GM18907 (cell line): ENCODE data around the gene UNC45A.

ENCODE experiments used
- ATAC-seq: cut with Tn5 transposase; IDR thresholded peaks from one replicate; pipeline ENCODE4 v1.9.1; 2021; ENCODE audit warnings: mild to moderate bottlenecking, moderate library complexity; ENCODE audit not compliant: unreplicated experiment

Gene UNC45A, protein sequence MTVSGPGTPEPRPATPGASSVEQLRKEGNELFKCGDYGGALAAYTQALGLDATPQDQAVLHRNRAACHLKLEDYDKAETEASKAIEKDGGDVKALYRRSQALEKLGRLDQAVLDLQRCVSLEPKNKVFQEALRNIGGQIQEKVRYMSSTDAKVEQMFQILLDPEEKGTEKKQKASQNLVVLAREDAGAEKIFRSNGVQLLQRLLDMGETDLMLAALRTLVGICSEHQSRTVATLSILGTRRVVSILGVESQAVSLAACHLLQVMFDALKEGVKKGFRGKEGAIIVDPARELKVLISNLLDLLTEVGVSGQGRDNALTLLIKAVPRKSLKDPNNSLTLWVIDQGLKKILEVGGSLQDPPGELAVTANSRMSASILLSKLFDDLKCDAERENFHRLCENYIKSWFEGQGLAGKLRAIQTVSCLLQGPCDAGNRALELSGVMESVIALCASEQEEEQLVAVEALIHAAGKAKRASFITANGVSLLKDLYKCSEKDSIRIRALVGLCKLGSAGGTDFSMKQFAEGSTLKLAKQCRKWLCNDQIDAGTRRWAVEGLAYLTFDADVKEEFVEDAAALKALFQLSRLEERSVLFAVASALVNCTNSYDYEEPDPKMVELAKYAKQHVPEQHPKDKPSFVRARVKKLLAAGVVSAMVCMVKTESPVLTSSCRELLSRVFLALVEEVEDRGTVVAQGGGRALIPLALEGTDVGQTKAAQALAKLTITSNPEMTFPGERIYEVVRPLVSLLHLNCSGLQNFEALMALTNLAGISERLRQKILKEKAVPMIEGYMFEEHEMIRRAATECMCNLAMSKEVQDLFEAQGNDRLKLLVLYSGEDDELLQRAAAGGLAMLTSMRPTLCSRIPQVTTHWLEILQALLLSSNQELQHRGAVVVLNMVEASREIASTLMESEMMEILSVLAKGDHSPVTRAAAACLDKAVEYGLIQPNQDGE

DNA sequence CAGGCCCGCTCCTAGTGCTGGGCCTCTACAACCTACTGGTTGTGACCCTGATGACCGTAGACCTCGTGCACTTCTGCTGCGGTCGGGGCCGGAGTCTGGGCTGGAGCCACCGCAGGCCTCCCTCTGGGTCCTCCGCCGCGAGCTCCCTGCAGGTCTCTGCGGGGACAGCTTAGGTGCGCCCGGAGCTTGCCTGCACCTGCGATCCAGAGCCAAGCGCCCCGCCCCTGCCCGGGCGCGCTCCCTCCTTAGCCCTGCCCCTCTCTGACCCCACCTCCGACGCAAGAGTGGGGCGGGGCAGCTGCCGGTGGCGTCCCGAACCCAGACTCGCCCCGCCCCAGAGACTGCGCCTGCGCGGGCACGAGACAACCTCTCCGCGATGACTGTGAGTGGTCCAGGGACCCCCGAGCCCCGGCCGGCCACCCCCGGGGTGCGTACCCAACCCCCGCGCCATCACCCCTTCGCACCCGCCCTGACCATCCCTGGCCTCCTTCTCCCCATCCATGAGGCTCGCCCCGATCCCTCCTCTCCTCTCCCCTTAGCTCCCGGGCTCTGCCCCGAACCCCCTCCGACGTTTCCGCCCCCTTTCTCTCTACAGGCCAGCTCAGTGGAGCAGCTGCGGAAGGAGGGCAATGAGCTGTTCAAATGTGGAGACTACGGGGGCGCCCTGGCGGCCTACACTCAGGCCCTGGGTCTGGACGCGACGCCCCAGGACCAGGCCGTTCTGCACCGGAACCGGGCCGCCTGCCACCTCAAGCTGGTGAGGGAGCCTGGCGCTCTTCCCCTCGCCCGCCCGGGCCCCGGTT is at the start of gene UNC45A:
UNC45A (plus strand) TSS at position 337 of the 803 bp plus-strand sequence; CDS start at position 377, 40 bp downstream.
- peak; percentile 67 for ATAC-seq

DNA sequence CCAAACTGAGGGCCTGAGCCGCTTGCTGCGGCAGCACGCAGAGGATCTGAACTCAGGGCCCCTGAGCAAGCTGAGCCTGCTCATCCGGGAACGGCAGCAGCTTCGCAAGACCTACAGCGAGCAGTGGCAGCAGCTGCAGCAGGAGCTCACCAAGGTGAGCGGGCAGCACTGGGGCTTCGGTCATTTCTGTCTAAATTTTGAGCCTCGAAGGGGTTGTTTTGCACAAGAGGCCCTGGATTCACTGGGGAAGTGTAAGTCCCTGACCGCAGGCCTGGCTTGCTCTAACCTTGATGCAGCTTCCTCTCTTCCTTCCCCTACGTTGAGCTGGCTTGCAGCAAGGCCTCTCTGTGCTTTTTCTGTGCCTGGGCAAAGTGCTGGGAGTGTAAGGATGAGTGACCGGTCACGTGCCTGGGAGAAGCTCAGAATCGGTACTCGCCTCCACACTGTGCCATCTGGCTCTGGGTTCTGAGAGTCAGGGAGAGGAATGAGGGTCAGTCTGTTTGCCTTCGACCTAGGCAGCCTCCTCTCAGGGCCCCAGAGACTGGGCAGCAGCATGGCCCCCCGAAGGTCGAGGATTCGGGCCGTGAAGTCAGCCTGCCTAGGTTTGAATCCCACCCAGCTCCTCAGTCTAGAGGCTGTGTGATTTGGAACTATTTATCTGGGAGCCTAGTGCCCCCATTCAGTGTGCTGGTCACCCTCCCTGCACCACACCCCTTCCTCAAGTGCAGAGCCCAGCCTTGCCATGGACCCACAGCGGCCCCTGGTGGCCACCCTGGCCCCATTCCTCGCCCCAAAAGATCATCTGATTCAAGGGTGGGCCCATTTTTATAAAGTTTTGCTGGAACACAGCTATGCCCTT is 49.4 kb upstream of the UNC45A start:
- no peak for ATAC-seq

DNA sequence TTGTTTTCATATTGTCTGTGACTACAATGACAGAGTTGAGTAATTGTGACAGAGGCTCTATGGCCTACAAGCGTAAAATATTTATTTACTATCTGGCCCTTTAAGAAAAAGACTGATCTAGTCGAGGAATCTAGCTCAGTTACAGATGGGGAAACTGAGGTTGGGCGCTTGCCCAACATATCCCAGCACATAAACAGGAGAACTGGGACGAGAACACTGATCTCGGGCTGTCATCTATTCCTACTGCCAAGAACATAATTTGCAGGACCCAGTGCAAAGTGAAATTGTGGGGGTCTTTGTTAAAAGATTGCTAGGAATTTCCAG is 48.8 kb upstream of the UNC45A start:
- no peak for ATAC-seq

DNA sequence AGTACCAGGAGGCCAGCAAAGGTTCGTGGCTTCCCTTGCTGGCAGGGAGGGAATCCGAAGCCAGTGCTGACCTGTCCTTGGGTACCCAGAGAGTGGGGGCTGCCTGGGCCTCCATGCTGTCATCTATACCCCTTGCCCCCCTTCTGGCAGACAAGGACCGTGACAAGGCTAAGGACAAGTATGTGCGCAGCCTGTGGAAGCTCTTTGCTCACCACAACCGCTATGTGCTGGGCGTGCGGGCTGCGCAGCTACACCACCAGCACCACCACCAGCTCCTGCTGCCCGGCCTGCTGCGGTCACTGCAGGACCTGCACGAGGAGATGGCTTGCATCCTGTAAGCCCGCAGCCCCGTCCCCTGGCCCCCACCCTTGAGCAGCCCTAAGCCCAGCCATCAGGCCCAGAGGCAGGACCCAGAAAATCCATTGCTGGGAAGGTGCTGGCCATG is 48.0 kb upstream of the UNC45A start:
- no peak for ATAC-seq

DNA sequence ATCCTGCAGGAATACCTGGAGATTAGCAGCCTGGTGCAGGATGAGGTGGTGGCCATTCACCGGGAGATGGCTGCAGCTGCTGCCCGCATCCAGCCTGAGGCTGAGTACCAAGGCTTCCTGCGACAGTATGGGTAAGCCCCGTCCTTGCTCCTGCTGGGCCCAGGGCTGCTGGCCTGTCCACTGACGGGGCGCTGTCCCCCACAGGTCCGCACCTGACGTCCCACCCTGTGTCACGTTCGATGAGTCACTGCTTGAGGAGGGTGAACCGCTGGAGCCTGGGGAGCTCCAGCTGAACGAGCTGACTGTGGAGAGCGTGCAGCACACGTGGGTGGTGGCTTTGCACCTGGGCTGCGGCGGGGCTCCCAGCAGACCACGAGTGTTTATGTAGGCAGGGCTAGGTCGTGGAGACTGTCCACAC is 45.8 kb upstream of the UNC45A start:
- no peak for ATAC-seq

DNA sequence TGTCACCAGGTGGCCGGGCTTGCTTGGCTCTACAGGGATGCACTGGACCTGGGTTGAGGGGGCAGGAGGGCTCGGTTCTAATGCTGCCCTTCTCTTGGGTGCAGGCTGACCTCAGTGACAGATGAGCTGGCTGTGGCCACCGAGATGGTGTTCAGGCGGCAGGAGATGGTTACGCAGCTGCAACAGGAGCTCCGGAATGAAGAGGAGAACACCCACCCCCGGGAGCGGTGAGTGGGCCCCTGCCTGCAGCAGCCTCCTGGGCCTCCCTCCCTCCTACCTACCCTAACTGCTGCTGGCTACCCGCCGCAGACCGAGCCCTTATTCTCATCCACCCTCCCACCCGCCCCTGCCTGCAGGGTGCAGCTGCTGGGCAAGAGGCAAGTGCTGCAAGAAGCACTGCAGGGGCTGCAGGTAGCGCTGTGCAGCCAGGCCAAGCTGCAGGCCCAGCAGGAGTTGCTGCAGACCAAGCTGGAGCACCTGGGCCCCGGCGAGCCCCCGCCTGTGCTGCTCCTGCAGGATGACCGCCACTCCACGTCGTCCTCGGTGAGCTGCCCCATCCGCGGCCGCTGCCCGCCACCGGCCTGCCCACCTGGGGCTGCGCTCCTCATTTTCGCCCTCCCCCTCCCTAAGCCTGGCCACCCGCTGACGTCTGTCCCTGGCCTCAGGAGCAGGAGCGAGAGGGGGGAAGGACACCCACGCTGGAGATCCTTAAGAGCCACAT is 45.2 kb upstream of the UNC45A start:
- ATAC-seq, result no peak

DNA sequence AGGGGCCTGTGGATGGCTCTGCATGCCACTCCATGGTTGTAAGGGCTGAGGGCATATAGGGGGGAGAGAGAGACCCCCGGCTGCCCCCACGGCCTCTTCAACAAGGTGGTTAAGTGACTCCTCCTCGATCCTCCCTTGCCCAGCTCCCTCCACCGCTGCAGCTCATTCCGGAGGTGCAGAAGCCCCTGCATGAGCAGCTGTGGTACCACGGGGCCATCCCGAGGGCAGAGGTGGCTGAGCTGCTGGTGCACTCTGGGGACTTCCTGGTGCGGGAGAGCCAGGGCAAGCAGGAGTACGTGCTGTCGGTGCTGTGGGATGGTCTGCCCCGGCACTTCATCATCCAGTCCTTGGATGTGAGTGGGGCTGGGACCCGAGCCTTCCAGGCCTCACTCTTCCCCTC is 44.2 kb upstream of the UNC45A start:
- no peak for ATAC-seq

DNA sequence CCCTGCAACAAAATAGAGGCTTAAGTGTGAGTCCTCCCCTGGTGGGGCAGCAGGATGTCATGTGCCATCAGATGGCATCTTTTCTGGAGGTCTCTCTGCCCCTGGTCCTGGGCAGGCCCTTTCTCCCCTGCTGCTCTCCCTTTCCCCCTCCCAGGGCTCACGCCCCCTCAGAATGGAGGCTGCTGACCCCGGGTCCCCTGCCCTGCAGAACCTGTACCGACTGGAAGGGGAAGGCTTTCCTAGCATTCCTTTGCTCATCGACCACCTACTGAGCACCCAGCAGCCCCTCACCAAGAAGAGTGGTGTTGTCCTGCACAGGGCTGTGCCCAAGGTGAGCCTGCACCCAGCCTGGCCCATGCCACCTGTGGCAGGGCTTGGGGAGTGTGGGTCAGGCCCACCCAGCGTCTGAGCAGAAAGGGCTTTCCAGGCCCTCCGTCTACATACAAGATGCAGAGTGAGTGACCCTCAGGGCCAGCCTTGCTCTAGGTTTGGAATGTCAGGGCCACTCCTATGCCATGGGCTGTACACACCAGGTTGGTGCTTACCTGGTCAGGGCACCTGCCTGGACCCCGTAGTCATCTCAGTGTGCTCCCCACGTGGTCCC is 43.6 kb upstream of the UNC45A start:
- no peak for ATAC-seq

DNA sequence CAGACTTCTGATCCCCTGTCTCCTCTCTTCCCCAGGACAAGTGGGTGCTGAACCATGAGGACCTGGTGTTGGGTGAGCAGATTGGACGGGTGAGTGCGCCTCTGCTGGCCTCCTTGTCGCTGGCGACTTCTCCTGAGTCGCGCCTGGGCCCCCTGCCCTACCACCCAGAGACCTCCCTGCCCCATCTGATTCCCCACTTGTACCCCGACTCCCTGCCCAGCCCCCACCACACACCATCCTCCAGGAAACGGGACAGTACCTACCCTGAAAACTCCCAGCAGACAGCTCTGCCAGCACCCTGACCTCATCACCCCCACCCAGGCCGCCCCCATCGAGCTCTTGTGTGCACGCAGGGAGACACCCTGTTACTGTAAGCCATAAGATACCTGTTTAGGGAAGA is 43.1 kb upstream of the UNC45A start:
- no peak for ATAC-seq

DNA sequence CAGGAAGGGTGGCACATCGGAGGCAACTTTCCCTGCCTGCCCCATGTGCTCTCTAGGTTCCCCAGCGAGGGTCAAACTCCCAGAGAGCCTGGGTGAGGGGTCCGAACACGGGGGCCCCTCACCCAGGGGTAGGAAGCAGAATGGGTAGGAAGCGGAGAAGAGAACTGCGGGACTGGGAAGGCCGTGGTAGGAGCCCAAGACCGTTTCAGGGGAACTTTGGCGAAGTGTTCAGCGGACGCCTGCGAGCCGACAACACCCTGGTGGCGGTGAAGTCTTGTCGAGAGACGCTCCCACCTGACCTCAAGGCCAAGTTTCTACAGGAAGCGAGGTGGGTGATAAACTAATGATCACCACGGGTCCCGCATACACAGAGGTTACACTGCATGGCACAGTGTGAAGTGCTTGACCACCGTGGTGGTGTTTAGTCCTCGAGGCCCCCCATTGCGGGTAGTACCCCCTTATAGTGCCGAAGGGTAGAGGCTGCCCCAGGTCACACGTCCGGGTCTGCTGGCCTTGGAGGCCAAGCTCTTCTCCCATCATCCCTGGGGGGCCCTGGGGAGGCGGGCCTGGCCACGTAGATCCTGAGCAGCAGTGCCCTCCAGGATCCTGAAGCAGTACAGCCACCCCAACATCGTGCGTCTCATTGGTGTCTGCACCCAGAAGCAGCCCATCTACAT is 42.4 kb upstream of the UNC45A start:
- ATAC-seq, result no peak

DNA sequence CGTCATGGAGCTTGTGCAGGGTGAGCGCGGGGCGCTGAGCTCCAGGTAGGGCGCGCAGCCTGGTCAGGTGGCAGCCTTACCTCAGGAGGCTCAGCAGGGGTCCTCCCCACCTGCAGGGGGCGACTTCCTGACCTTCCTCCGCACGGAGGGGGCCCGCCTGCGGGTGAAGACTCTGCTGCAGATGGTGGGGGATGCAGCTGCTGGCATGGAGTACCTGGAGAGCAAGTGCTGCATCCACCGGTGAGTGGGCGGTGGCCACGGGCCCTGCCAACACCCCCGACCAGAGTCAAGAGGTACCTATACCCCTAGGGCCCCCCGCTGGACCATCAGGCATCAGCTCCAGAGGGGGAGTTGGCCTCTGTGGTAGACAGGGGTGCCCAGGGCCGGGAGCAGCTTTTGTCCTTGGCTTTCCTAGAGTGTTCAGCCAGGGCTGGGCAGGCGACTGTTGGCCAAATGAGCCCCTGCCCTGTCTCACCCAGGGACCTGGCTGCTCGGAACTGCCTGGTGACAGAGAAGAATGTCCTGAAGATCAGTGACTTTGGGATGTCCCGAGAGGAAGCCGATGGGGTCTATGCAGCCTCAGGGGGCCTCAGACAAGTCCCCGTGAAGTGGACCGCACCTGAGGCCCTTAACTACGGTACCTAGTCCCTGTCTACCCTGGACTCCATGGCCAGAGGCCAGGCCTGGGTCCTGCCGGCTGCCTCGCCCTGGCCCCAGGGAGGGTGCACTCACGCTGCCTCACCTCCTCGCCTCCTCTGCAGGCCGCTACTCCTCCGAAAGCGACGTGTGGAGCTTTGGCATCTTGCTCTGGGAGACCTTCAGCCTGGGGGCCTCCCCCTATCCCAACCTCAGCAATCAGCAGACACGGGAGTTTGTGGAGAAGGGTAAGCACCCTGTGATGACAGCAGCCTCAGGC is 41.7 kb upstream of the UNC45A start:
- ATAC-seq, result no peak

DNA sequence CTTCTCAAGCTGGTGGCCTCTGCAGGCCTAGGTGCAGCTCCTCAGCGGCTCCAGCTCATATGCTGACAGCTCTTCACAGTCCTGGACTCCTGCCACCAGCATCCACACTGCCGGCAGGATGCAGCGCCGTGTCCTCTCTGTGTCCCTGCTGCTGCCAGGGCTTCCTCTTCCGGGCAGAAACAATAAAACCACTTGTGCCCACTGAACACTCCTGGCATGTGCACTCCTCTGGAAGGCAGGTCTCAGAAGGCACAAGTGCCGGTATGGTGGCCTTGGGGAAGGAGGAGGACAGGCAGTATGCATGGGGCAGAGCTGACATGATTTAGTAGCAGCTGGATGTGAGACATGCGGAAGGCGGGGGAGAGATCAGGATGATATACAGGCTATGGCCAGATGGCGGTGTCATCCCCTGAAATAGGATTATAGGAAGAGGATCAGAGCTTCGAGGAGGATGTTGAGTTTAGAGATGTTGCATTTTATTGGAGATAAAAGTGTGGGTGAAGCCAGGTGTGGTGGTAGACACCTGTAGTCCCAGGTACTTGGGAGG is 39.4 kb upstream of the UNC45A start:
- ATAC-seq, result no peak

DNA sequence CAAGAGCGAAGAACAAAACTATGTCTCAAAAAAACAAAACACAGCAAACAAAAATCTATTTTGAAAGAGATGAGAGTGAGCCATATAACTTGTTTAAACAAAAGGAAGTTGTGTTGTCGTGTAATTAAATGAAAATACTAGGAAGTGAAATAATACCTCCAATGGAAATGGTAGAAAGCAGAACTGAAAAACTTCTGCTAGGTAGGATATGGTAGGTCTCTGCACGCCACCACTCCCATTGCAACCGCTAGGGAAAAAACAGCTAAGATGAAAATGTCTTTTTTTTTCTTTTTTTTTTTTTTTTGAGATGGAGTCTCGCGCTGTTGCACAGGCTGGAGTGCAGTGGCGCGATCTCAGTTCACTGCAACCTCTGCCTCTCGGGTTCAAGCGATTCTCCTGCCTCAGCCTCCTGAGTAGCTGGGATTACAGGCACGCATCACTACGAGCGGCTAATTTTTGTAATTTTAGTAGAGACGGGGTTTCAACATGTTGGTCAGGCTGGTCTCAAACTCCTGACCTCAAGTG is 37.9 kb upstream of the UNC45A start:
- ATAC-seq, result peak; percentile 44

DNA sequence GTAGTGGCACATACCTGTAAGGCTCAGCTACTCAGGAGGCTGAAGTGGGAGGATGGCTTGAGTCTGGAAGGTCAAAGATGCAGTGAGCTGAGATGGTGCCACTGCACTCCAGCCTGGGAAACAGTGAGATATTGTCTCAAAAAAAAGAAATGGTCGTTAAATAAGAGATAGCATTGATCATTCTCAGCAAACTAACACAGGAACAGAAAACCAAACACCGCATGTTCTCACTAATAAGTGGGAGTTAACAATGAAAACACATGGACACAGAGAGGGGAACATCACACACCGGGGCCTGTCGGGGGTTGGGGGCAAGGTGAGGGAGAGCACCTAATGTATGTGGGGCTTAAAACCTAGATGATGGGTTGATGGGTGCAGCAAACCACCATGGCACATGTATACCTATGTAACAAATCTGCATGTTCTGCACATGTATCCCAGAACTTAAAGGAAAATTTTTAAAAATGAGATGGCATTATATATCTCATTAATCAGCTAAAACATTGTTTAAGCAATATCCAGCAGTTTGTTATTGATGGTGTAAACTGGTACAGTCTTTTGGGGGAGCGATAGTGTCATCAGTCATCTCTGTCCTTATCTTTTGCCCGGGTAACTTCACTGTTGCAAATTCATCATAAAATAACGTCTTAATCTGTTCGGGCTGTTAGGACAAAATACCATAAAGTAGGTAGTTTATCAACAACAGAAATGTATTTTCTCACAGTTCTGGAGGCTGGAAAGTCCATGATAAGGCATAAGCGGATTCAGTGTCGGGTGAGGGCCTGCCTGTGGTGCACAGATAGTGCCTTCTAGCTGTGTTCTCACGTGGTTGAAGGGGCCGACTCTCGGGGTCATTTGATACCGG is 33.7 kb upstream of the UNC45A start:
- ATAC-seq, result no peak

DNA sequence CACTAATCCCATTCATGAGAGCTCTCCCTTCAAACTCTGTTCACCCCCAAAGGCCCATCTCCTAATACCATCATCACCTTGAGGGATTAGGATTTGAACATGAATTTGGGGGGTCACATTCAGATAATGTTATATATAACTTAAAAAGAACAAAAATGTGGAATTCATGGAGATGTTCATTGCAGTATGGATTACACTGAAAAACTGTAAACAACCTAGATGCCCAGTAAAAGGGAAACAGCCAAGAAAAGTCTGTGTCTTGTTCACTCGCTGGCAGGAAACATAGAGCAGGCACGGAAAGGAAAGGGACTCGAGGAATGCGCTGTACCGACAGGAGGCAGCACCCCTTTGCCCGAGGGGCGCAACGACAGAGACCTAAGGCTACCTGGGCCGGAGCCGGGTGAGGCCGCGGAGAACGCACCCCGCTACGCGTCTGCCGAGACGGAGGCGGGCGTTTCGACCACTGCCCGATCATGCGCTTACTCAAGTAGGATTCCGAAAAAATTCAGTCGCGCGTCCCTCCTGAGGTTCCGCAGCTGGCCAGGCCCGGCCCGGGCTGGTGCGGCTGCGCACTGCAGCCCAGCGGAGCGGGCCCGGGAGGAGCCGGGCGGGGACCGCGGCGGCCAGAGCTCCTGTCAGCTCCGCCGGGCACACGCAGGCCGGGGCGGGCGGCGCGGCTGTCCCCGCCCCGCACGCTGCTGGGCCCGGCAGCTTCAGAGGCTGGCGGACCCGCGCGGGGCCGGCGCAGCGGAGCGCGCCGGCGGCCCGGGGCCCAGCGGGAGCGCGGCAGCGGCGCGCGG is 32.8 kb upstream of the UNC45A start:
- peak; percentile 72 for ATAC-seq
